ENCODE results near the gene GPR84.

GRCh38 chr12:54349036-54349435, 15.2 kb downstream of the GPR84 start:
- TF ChIP-seq CTCF (IDR thresholded peaks at IDR 0.05) (no peak), POLR2AphosphoS5 (IDR thresholded peaks at IDR 0.05; ENCODE audit: insufficient read depth in 1 of 2, low read depth in 1 of 2) (no peak)

Data from vagina (tissue), 2 donors.